Measurements from ENCODE around the gene PRCD. TPM values are rescaled to one million over a fixed set of nuclear protein-coding genes. Genes with fewer than 3 reads are reported as not detected.
"Not testable (repeated sequence)": the region's sequence is repeated elsewhere in the genome, so short reads cannot be mapped to it uniquely, and the experiment has no call there.

Gene PRCD
- total and polyA plus RNA-seq, 4 donors, result 1.2 to 8.6 TPM; not detected in 2

DNA sequence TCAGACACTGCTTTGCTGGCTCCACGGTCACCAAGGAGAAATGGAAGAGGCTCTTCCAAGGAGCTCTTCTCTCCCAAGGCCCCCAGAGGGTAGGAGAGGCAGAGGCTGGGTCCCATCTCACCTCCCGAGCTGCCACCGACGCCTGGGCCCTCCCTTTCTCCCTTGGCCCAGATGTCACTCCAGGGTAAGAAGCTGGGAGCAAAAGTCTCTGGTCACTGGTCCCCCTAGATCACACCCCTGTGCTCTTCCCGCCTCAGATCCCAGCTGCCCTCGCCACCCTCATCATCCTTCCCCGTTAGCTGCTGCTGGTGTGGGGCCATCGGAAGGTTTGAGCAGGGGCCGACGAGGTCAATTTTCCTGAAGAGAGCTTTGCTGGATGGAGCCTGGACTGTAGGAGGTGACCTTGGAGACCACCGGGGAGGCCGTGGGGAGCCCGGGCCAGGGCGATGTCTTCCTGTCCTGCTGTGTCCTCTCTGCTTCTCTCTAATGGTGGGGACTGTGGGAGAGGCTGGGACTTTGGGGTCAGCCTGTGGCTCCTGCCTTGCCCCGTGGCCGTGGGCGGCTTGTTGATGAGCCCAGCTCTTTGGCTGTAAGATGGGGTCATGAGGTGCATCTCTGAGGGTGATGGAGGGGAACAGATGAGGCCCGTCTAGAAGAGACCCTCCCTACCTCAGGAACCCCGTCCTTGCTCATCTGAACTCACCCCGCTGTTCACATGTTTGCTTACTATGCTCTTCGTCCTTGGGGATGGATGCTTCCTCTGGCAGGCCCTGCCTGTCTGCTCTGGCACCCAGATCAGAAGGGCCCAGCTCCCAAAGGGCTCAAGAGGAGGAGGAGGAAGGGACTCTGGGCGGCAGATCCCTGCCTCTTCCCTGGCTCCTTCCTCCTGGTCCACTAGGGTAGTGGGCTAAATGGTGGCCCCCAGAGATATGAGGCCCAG lies 27.2 kb upstream of the PRCD start:
- no peaks in the 10 kb centered on the region for H3K4me1 ChIP-seq (ENCODE audit: control insufficient read depth in 1 of 2, insufficient read depth in 2 of 2, low read length in 2 of 2)
- no peaks in the 10 kb centered on the region for H3K36me3 ChIP-seq (ENCODE audit: control insufficient read depth in 1 of 2, insufficient read depth in 2 of 2, low read length in 1 of 2)
- H3K27ac ChIP-seq (ENCODE audit: low read depth in 1 of 2, low read length in 2 of 2), result no peak overlapping the region
- 86 to 91% methylated on average over 22 of the region's 22 CpGs for WGBS, 2 donors
- no peak for ATAC-seq (ENCODE audit: low FRiP score)
- H3K27me3 ChIP-seq (ENCODE audit: control insufficient read depth in 1 of 2, insufficient read depth in 2 of 2, low read length in 1 of 2), result no peaks in the 10 kb centered on the region
- no peak overlapping the region for H3K4me3 ChIP-seq (ENCODE audit: low read length in 2 of 2)
- intact Hi-C loops (cut with DNase I), result no loop called here
- H3K9me3 ChIP-seq (ENCODE audit: control insufficient read depth, low read length), result no peaks in the 10 kb centered on the region
- DNase-seq, result no peak

DNA sequence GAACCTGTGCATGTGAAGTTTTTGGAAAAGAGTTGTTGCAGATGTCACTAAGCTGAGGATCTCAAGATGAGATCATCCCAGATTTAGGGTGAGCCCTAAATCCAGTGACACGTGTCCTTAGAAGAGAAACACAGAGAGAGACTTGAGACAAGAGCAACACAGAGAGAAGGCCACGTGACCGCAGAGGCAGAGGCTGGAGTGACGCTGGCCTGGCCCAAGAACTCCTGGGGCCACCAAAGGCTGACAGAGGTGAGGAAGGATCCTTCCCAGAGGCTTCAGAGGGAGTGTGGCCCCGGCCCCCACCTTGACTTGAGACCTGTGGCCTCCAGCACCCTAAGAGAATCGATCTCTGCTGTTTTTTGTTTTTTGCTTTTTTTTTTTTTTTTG lies 26.5 kb upstream of the PRCD start:
- H3K9me3 ChIP-seq (ENCODE audit: control insufficient read depth, low read length), result no peaks in the 10 kb centered on the region
- ATAC-seq (ENCODE audit: low FRiP score) (no peak), DNase-seq (no peak)
- intact Hi-C loops (cut with DNase I), result no loop called here
- no peak overlapping the region for H3K4me3 ChIP-seq (ENCODE audit: low read length in 2 of 2)
- no peak overlapping the region for H3K27ac ChIP-seq (ENCODE audit: low read depth in 1 of 2, low read length in 2 of 2)
- no peaks in the 10 kb centered on the region for H3K4me1 ChIP-seq (ENCODE audit: control insufficient read depth in 1 of 2, insufficient read depth in 2 of 2, low read length in 2 of 2)
- H3K36me3 ChIP-seq (ENCODE audit: control insufficient read depth in 1 of 2, insufficient read depth in 2 of 2, low read length in 1 of 2), result no peaks in the 10 kb centered on the region
- no peaks in the 10 kb centered on the region for H3K27me3 ChIP-seq (ENCODE audit: control insufficient read depth in 1 of 2, insufficient read depth in 2 of 2, low read length in 1 of 2)
- 77 to 78% methylated on average over 6 of the region's 6 CpGs for WGBS, 2 donors

GRCh38 chr17:76514355-76514754 lies 25.5 kb upstream of the PRCD start:
- 97 to 98% methylated on average over 6 of the region's 6 CpGs for WGBS, 2 donors
- H3K27me3 ChIP-seq (ENCODE audit: control insufficient read depth in 1 of 2, insufficient read depth in 2 of 2, low read length in 1 of 2); H3K27ac ChIP-seq (ENCODE audit: low read depth in 1 of 2, low read length in 2 of 2); H3K4me1 ChIP-seq (ENCODE audit: control insufficient read depth in 1 of 2, insufficient read depth in 2 of 2, low read length in 2 of 2); H3K9me3 ChIP-seq (ENCODE audit: control insufficient read depth, low read length); intact Hi-C loops (cut with DNase I); DNase-seq; H3K36me3 ChIP-seq (ENCODE audit: control insufficient read depth in 1 of 2, insufficient read depth in 2 of 2, low read length in 1 of 2); H3K4me3 ChIP-seq (ENCODE audit: low read length in 2 of 2); ATAC-seq (ENCODE audit: low FRiP score): not testable (repeated sequence)

DNA sequence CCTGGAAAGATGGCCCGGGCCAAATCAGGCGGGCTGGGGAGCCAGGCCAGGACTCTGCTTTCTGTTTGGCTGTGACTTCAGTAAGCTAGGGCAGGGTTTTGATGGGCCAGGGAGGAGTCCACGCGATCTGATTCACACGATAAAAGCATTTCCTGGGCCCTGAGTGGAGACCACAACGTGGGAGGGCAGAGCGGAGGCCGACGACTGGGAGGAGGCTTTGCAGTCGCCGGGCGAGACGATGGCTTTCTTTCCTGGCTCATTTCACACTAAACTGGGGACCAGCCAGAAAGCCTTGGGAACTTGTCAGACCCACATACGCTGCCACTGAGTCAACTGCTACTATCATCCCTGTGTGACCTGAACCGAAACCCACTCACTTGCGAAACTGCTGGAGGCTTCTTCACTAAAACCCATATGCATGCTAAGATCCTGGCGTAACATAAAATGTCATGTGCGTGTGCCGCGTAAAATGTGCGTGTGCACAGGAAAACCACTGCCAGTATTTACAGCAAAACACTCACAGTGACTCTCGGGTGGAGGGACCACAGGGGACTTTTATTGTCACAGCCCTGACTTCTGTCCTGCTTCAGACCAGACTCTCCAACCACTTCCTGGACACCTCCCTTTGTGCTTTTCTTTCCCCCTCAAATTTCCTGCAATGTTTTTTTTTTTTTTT lies 24.4 kb upstream of the PRCD start:
- Histone ChIP-seq H3K9me3 (ENCODE audit: control insufficient read depth, low read length) (no peaks in the 10 kb centered on the region), H3K36me3 (ENCODE audit: control insufficient read depth in 1 of 2, insufficient read depth in 2 of 2, low read length in 1 of 2) (no peaks in the 10 kb centered on the region), H3K4me3 (ENCODE audit: low read length in 2 of 2) (no peak overlapping the region), H3K4me1 (ENCODE audit: control insufficient read depth in 1 of 2, insufficient read depth in 2 of 2, low read length in 2 of 2) (no peaks in the 10 kb centered on the region), H3K27me3 (ENCODE audit: control insufficient read depth in 1 of 2, insufficient read depth in 2 of 2, low read length in 1 of 2) (no peaks in the 10 kb centered on the region), H3K27ac (ENCODE audit: low read depth in 1 of 2, low read length in 2 of 2) (no peak overlapping the region)
- ATAC-seq (ENCODE audit: low FRiP score), result peak; percentile 83
- peak; percentile 90 to 91 for DNase-seq
- 11 to 14% methylated on average over 22 of the region's 22 CpGs for WGBS, 2 donors
- intact Hi-C loops (cut with DNase I), result no loop called here

GRCh38 chr17:76517638-76518038 lies 22.2 kb upstream of the PRCD start:
- Histone ChIP-seq H3K36me3 (ENCODE audit: control insufficient read depth in 1 of 2, insufficient read depth in 2 of 2, low read length in 1 of 2) (no peaks in the 10 kb centered on the region), H3K4me3 (ENCODE audit: low read length in 2 of 2) (no peak overlapping the region), H3K9me3 (ENCODE audit: control insufficient read depth, low read length) (no peaks in the 10 kb centered on the region), H3K27me3 (ENCODE audit: control insufficient read depth in 1 of 2, insufficient read depth in 2 of 2, low read length in 1 of 2) (no peaks in the 10 kb centered on the region), H3K27ac (ENCODE audit: low read depth in 1 of 2, low read length in 2 of 2) (no peak overlapping the region), H3K4me1 (ENCODE audit: control insufficient read depth in 1 of 2, insufficient read depth in 2 of 2, low read length in 2 of 2) (no peaks in the 10 kb centered on the region)
- intact Hi-C loops (cut with DNase I), result no loop called here
- 89 to 94% methylated on average over 11 of the region's 11 CpGs for WGBS, 2 donors
- ATAC-seq (ENCODE audit: low FRiP score), result no peak
- no peak for DNase-seq

DNA sequence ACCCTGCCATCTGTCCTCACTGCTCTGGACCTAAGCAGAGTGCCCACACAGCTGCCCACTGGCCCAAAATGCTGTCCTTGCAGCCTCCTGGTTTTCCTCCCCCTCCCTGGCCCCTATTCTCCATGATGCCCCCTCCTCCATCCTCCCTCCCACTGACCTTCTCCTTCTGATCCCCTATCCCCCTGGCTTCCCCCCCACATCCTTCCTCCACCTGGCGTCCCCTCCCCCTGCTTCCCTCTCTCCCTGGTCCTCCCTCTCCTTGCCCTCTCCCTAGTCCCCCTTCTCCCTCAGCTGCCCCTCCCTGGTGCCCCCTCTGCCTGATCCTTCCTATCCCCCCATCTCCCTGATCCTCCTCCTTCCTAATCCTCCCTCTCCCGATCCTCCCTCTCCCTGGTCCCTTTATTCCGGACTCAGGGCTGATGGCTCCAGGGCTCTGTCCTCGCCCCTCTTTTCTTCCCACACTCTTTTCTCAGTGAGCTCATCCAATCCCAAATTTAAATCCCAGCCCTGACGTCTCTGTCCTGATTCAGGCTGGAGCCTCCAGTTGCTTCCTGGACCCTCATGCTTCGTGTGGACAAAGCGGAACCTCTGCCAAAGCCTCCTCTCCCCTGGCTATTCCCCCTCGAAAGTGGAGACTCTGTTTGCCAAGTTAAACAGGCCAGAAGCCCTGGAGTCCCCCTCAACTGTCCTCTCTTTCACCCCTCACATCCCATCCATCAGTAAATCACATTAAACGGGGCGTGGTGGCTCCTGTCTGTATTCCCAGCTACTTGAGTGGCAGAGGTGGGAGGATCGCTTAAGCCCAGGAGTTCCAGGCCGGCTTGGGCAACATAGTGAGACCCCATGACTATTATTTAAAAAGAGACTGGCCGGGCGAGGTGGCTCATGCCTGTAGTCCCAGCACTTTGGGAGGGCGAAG lies 20.5 kb upstream of the PRCD start:
- ATAC-seq (ENCODE audit: low FRiP score) (no peak), DNase-seq (no peak)
- H3K27ac ChIP-seq (ENCODE audit: low read depth in 1 of 2, low read length in 2 of 2), result no peak overlapping the region
- H3K27me3 ChIP-seq (ENCODE audit: control insufficient read depth in 1 of 2, insufficient read depth in 2 of 2, low read length in 1 of 2), result no peaks in the 10 kb centered on the region
- no peaks in the 10 kb centered on the region for H3K36me3 ChIP-seq (ENCODE audit: control insufficient read depth in 1 of 2, insufficient read depth in 2 of 2, low read length in 1 of 2)
- no peak overlapping the region for H3K4me3 ChIP-seq (ENCODE audit: low read length in 2 of 2)
- no peaks in the 10 kb centered on the region for H3K9me3 ChIP-seq (ENCODE audit: control insufficient read depth, low read length)
- 68 to 72% methylated on average over 15 of the region's 15 CpGs for WGBS, 2 donors
- intact Hi-C loops (cut with DNase I), result no loop called here
- no peaks in the 10 kb centered on the region for H3K4me1 ChIP-seq (ENCODE audit: control insufficient read depth in 1 of 2, insufficient read depth in 2 of 2, low read length in 2 of 2)

- DNase-seq (no peak), ATAC-seq (ENCODE audit: low FRiP score) (no peak)
- H3K4me1 ChIP-seq (ENCODE audit: control insufficient read depth in 1 of 2, insufficient read depth in 2 of 2, low read length in 2 of 2), result no peaks in the 10 kb centered on the region
- H3K27ac ChIP-seq (ENCODE audit: low read depth in 1 of 2, low read length in 2 of 2), result no peak overlapping the region
- WGBS, 2 donors, result 89% methylated on average over 7 of the region's 7 CpGs
- no peaks in the 10 kb centered on the region for H3K36me3 ChIP-seq (ENCODE audit: control insufficient read depth in 1 of 2, insufficient read depth in 2 of 2, low read length in 1 of 2)
- H3K9me3 ChIP-seq (ENCODE audit: control insufficient read depth, low read length), result no peaks in the 10 kb centered on the region
- intact Hi-C loops (cut with DNase I), result loop anchor here (5.0 to 10.0 kb wide), 3 partner anchors 36 to 194 kb away; partner anchors contain the start of gene MXRA7 (in 2 of the 2)
- H3K4me3 ChIP-seq (ENCODE audit: low read length in 2 of 2), result no peak overlapping the region
- no peaks in the 10 kb centered on the region for H3K27me3 ChIP-seq (ENCODE audit: control insufficient read depth in 1 of 2, insufficient read depth in 2 of 2, low read length in 1 of 2)
These were observed 18.6 kb upstream of the PRCD start for GRCh38 chr17:76521262-76521661.

GRCh38 chr17:76521683-76522082 lies 18.2 kb upstream of the PRCD start:
- 90 to 92% methylated on average over 10 of the region's 10 CpGs for WGBS, 2 donors
- H3K4me1 ChIP-seq (ENCODE audit: control insufficient read depth in 1 of 2, insufficient read depth in 2 of 2, low read length in 2 of 2); H3K4me3 ChIP-seq (ENCODE audit: low read length in 2 of 2); H3K27me3 ChIP-seq (ENCODE audit: control insufficient read depth in 1 of 2, insufficient read depth in 2 of 2, low read length in 1 of 2); H3K9me3 ChIP-seq (ENCODE audit: control insufficient read depth, low read length); H3K27ac ChIP-seq (ENCODE audit: low read depth in 1 of 2, low read length in 2 of 2); ATAC-seq (ENCODE audit: low FRiP score); H3K36me3 ChIP-seq (ENCODE audit: control insufficient read depth in 1 of 2, insufficient read depth in 2 of 2, low read length in 1 of 2); DNase-seq: not testable (repeated sequence)
- intact Hi-C loops (cut with DNase I), result loop anchor here (2.0 to 10.0 kb wide), 4 partner anchors 36 to 193 kb away; partner anchors contain the start of gene MXRA7 (in 2 of the 2)

All from aorta (tissue), 5 donors.